H9 (cell line): ENCODE measurements around the gene MACC1. TPM values are rescaled to one million over a fixed set of nuclear protein-coding genes. Genes with fewer than 3 reads are reported as not detected.

Experiments used
- DNase-seq: peaks from one replicate; pipeline ENCODE4 v3.0.0-alpha.2; 2017
- H2AFZ ChIP-seq: one replicate; pipeline ENCODE4 v1.6.1; 2013; ENCODE audit warnings: mild to moderate bottlenecking, low read length, control low read depth, moderate library complexity
- H2AK5ac ChIP-seq: 2 replicates; pipeline ENCODE4 v1.6.1; 2013; ENCODE audit warnings: low read length, control low read depth, mixed read lengths; ENCODE audit not compliant: insufficient read length
- H2BK120ac ChIP-seq: one replicate; pipeline ENCODE4 v1.6.1; 2013; ENCODE audit warnings: low read depth, mild to moderate bottlenecking, low read length, control low read depth, inconsistent platforms; ENCODE audit not compliant: poor library complexity, severe bottlenecking
- H2BK12ac ChIP-seq: 2 replicates; pipeline ENCODE4 v1.6.1; 2013; ENCODE audit warnings: low read length, control low read depth, mixed read lengths, low read depth; ENCODE audit not compliant: insufficient read length
- H2BK15ac ChIP-seq: 2 replicates; pipeline ENCODE4 v1.6.1; 2013; ENCODE audit warnings: low read depth, low read length, control low read depth
- H2BK20ac ChIP-seq: one replicate; pipeline ENCODE4 v1.6.1; 2013; ENCODE audit warnings: low read depth, mild to moderate bottlenecking, low read length, control low read depth, inconsistent platforms; ENCODE audit not compliant: poor library complexity, severe bottlenecking
- H2BK5ac ChIP-seq: 2 replicates; pipeline ENCODE4 v1.6.1; 2013; ENCODE audit warnings: low read length, control low read depth, mixed read lengths; ENCODE audit not compliant: insufficient read length
- H3K14ac ChIP-seq: 2 replicates; pipeline ENCODE4 v1.6.1; 2013; ENCODE audit warnings: low read length, control low read depth; ENCODE audit not compliant: insufficient read depth
- H3K18ac ChIP-seq: 2 replicates; pipeline ENCODE4 v1.6.1; 2013; ENCODE audit warnings: low read depth, mild to moderate bottlenecking, mixed read lengths, low read length, control low read depth; ENCODE audit not compliant: insufficient read length
- H3K23ac ChIP-seq: 2 replicates; pipeline ENCODE4 v1.6.1; 2013; ENCODE audit warnings: low read length, control low read depth, mixed read lengths, low read depth; ENCODE audit not compliant: insufficient read length
- H3K23me2 ChIP-seq: 2 replicates; pipeline ENCODE4 v1.6.1; 2013; ENCODE audit warnings: low read depth, mild to moderate bottlenecking, mixed read lengths, low read length, control low read depth; ENCODE audit not compliant: insufficient read length, poor library complexity, severe bottlenecking
- H3K27ac ChIP-seq: 2 replicates; pipeline ENCODE4 v1.5.1; 2013; ENCODE audit warnings: low read length, control low read depth, mixed read lengths, low read depth; ENCODE audit not compliant: insufficient read length
- H3K27me3 ChIP-seq: 2 replicates; pipeline ENCODE4 v1.6.1; 2013; ENCODE audit warnings: low read length, control low read depth, inconsistent platforms; ENCODE audit not compliant: insufficient read depth
- H3K4ac ChIP-seq: 2 replicates; pipeline ENCODE4 v1.6.1; 2013; ENCODE audit warnings: low read depth, mild to moderate bottlenecking, control low read depth, inconsistent platforms, low read length, moderate library complexity
- H3K4me1 ChIP-seq: 2 replicates; pipeline ENCODE4 v1.6.1; 2013; ENCODE audit warnings: low read length, control low read depth, inconsistent platforms; ENCODE audit not compliant: insufficient read depth
- H3K4me2 ChIP-seq: 2 replicates; pipeline ENCODE4 v1.6.1; 2013; ENCODE audit warnings: low read length, control low read depth, mixed read lengths; ENCODE audit not compliant: insufficient read length, insufficient read depth
- H3K56ac ChIP-seq: 2 replicates; pipeline ENCODE4 v1.6.1; 2013; ENCODE audit warnings: low read depth, mild to moderate bottlenecking, mixed read lengths, low read length, control low read depth; ENCODE audit not compliant: insufficient read length
- H3K79me1 ChIP-seq: 2 replicates; pipeline ENCODE4 v1.6.1; 2013; ENCODE audit warnings: low read depth, mild to moderate bottlenecking, moderate library complexity, low read length, control low read depth, inconsistent platforms; ENCODE audit not compliant: insufficient read depth, poor library complexity, severe bottlenecking
- H3K79me2 ChIP-seq: 2 replicates; pipeline ENCODE4 v1.6.1; 2013; ENCODE audit warnings: low read length, control low read depth, inconsistent platforms; ENCODE audit not compliant: insufficient read depth
- H3K9ac ChIP-seq: 2 replicates; pipeline ENCODE4 v1.6.1; 2013; ENCODE audit warnings: low read length, control low read depth, mixed read lengths; ENCODE audit not compliant: insufficient read length; ENCODE audit errors: extremely low read depth
- H3K9me3 ChIP-seq: one replicate; pipeline ENCODE4 v1.6.1; 2013; ENCODE audit warnings: low read depth, low read length, inconsistent platforms; ENCODE audit not compliant: control insufficient read depth
- H3T11ph ChIP-seq: one replicate; pipeline ENCODE4 v1.6.1; 2013; ENCODE audit warnings: mild to moderate bottlenecking, low read length, control low read depth, inconsistent platforms
- H4K20me1 ChIP-seq: one replicate; pipeline ENCODE4 v1.6.1; 2013; ENCODE audit not compliant: control insufficient read depth, insufficient read length, insufficient read depth
- H4K5ac ChIP-seq: 2 replicates; pipeline ENCODE4 v1.6.1; 2013; ENCODE audit warnings: low read depth, mild to moderate bottlenecking, mixed read lengths, low read length, control low read depth; ENCODE audit not compliant: insufficient read length
- H4K8ac ChIP-seq: replicated peaks from 2 replicates; pipeline ENCODE4 v1.6.1; 2013; ENCODE audit warnings: low read length, control low read depth, mixed read lengths, low read depth; ENCODE audit not compliant: insufficient read length
- H4K91ac ChIP-seq: 2 replicates; pipeline ENCODE4 v1.6.1; 2013; ENCODE audit warnings: low read depth, mild to moderate bottlenecking, moderate library complexity, mixed read lengths, low read length, control low read depth; ENCODE audit not compliant: insufficient read length
- H3K27ac Mint-ChIP-seq, 3 experiments: 2 replicates in 2 of 3; 3 replicates in 1 of 3; pipeline ENCODE4 v1.8.0; 2020 to 2021; ENCODE audit warnings: mixed read lengths in 3 of 3, mild to moderate bottlenecking in 1 of 3, moderate library complexity in 1 of 3
- H3K27me3 Mint-ChIP-seq: 2 replicates; pipeline ENCODE4 v1.8.0; 2021; ENCODE audit warnings: low read depth, mild to moderate bottlenecking, moderate library complexity, mixed read lengths
- H3K36me3 Mint-ChIP-seq, 3 experiments: 2 replicates in 2 of 3; 3 replicates in 1 of 3; pipeline ENCODE4 v1.8.0; 2020 to 2021; ENCODE audit warnings: low read depth in 3 of 3, mixed read lengths in 3 of 3; ENCODE audit not compliant: insufficient read depth in 1 of 3
- H3K4me1 Mint-ChIP-seq, 2 experiments: 2 replicates each; pipeline ENCODE4 v1.8.0; 2020; ENCODE audit warnings: mixed read lengths in 2 of 2
- H3K4me3 Mint-ChIP-seq, 2 experiments: 2 replicates in 1 of 2; 3 replicates in 1 of 2; pipeline ENCODE4 v1.8.0; 2020 to 2021; ENCODE audit warnings: mild to moderate bottlenecking in 2 of 2, mixed read lengths in 2 of 2, moderate library complexity in 1 of 2
- H3K9me3 Mint-ChIP-seq, 2 experiments: 2 replicates in 1 of 2; 3 replicates in 1 of 2; pipeline ENCODE4 v1.8.0; 2020; ENCODE audit warnings: mild to moderate bottlenecking in 2 of 2, mixed read lengths in 2 of 2, moderate library complexity in 1 of 2
- total RNA-seq: library from RNA; stranded (reverse); gene quantifications from 2 replicates; pipeline ENCODE4 v1.2.1, GENCODE V29; 2021
- TF ChIP-seq, protein P1 (sequence below): fragments of 200-600 bp; sonication (generic); conservative IDR thresholded peaks from 3 replicates; pipeline ENCODE4 v1.8.0; 2021; ENCODE audit warnings: antibody characterized with exemption, mild to moderate bottlenecking

The MACC1 gene
- total RNA-seq, 1 experiment from 2014 or later, result 11.0 TPM

- no peaks in the 10 kb centered on the region for H3K4me1 ChIP-seq
- H3K27me3 ChIP-seq, result no peaks in the 10 kb centered on the region
- no peak overlapping the region for H3K27ac Mint-ChIP-seq
- no peak overlapping the region for H2BK20ac ChIP-seq
- no peaks in the 10 kb centered on the region for H3K9me3 ChIP-seq
- H3K4me3 Mint-ChIP-seq, result no peak overlapping the region
- H3K23ac ChIP-seq, result no peak overlapping the region
- no peak overlapping the region for H2AFZ ChIP-seq
- no peaks in the 10 kb centered on the region for H3K36me3 Mint-ChIP-seq
- no peaks in the 10 kb centered on the region for H3K79me2 ChIP-seq
- no peak overlapping the region for H4K5ac ChIP-seq
- H4K8ac ChIP-seq, result no peak overlapping the region
- H2AK5ac ChIP-seq, result no peak overlapping the region
- H4K91ac ChIP-seq, result no peak overlapping the region
- no peak overlapping the region for H3K56ac ChIP-seq
- H3K27me3 Mint-ChIP-seq, result no peaks in the 10 kb centered on the region
- DNase-seq, result no peak
- H3K23me2 ChIP-seq, result no peaks in the 10 kb centered on the region
- no peak overlapping the region for H2BK15ac ChIP-seq
- H2BK120ac ChIP-seq, result no peak overlapping the region
- H3K18ac ChIP-seq, result no peak overlapping the region
- no peak overlapping the region for H3K4ac ChIP-seq
- TF ChIP-seq, protein P1, sequence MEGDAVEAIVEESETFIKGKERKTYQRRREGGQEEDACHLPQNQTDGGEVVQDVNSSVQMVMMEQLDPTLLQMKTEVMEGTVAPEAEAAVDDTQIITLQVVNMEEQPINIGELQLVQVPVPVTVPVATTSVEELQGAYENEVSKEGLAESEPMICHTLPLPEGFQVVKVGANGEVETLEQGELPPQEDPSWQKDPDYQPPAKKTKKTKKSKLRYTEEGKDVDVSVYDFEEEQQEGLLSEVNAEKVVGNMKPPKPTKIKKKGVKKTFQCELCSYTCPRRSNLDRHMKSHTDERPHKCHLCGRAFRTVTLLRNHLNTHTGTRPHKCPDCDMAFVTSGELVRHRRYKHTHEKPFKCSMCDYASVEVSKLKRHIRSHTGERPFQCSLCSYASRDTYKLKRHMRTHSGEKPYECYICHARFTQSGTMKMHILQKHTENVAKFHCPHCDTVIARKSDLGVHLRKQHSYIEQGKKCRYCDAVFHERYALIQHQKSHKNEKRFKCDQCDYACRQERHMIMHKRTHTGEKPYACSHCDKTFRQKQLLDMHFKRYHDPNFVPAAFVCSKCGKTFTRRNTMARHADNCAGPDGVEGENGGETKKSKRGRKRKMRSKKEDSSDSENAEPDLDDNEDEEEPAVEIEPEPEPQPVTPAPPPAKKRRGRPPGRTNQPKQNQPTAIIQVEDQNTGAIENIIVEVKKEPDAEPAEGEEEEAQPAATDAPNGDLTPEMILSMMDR, result no peak
- H4K20me1 ChIP-seq, result no peaks in the 10 kb centered on the region
- H3K79me1 ChIP-seq, result no peaks in the 10 kb centered on the region
- no peak overlapping the region for H3K14ac ChIP-seq
- H2BK5ac ChIP-seq, result no peak overlapping the region
- no peak overlapping the region for H3K4me2 ChIP-seq
- H3K9me3 Mint-ChIP-seq, result no peaks in the 10 kb centered on the region
- no peak overlapping the region for H3K9ac ChIP-seq
- H2BK12ac ChIP-seq, result no peak overlapping the region
- no peak overlapping the region for H3T11ph ChIP-seq
- peaks cover 0 to 5% of the 10 kb centered on the region in 2 experiments; a peak in 1 of 4 replicates for H3K4me1 Mint-ChIP-seq
- H3K27ac ChIP-seq, result no peak overlapping the region
These were observed 11.5 kb upstream of the MACC1 start for GRCh38 chr7:20228654-20229053.
